Sigmoid colon (tissue), 7 donors: ENCODE data around the gene CHST8. TPM values are rescaled to one million over a fixed set of nuclear protein-coding genes. Genes with fewer than 3 reads are reported as not detected.

Experiments
- DNase-seq: peaks from one replicate; pipeline ENCODE4 v3.0.0-alpha.2; 2019
- H3K27ac ChIP-seq, 4 donors: fragments of 200-600 bp; sonication (generic); one replicate each; pipeline ENCODE4 v1.5.1; 2016 to 2019; ENCODE audit warnings: mild to moderate bottlenecking in 1 of 4
- H3K27me3 ChIP-seq, 3 donors: fragments of 200-600 bp; sonication (generic); one replicate each; pipeline ENCODE4 v1.5.1; 2019; ENCODE audit warnings: mild to moderate bottlenecking in 1 of 3
- H3K36me3 ChIP-seq, 4 donors: fragments of 200-600 bp; sonication (generic); one replicate each; pipeline ENCODE4 v1.5.1; 2016 to 2019
- H3K4me1 ChIP-seq, 4 donors: fragments of 200-600 bp; sonication (generic); one replicate each; pipeline ENCODE4 v1.5.1; 2017 to 2019
- H3K4me3 ChIP-seq, 4 donors: fragments of 200-600 bp; sonication (generic); one replicate each; pipeline ENCODE4 v1.5.1; 2017 to 2019; ENCODE audit warnings: mild to moderate bottlenecking in 2 of 4, moderate library complexity in 1 of 4
- H3K9me3 ChIP-seq, 4 donors: fragments of 200-600 bp in 3 of 4; sonication (generic) in 3 of 4; one replicate each; pipeline versions ENCODE4 v1.5.1 to v1.6.1; 2013 to 2019
- EP300 ChIP-seq, 4 donors: sonication (generic); formaldehyde crosslinking; IDR thresholded peaks; one replicate each; pipeline ENCODE4 v1.6.1; 2017; ENCODE audit warnings: antibody characterized with exemption in 4 of 4
- POLR2A ChIP-seq, 2 donors: fragments of 450-650 bp; IDR thresholded peaks; one replicate each; pipeline ENCODE4 v1.6.1; 2016; ENCODE audit warnings: antibody characterized with exemption in 2 of 2, mild to moderate bottlenecking in 2 of 2, moderate library complexity in 2 of 2
- POLR2AphosphoS5 ChIP-seq, 4 donors: sonication (generic); formaldehyde crosslinking; IDR thresholded peaks; one replicate each; pipeline ENCODE4 v1.6.1; 2017; ENCODE audit warnings: antibody characterized with exemption in 4 of 4
- WGBS, 2 donors: extraction: QIAGEN DNeasy Blood & Tissue Kit; methylation state at CpG; one replicate each; pipeline ENCODE4 v1.1.7; 2013; 5-methylcytosine and 5-hydroxymethylcytosine counted together
- intact Hi-C: fragments of 100-400 bp; cut with DNase I; formaldehyde crosslinking; loops from one replicate; pipeline ENCODE4 v1.15.1; 2023
- polyA plus RNA-seq, 3 donors: library from polyadenylated mRNA; stranded (reverse); fragments of 200-250 nt; gene quantifications; one replicate each; pipeline ENCODE4 v1.2.3, GENCODE V29; 2013
- total RNA-seq, 4 donors: library from RNA; depleted of rRNA; stranded (reverse); fragments of >200 nt; gene quantifications; one replicate each; pipeline ENCODE4 v1.1.0, GENCODE V29; 2016
- TF ChIP-seq, protein P1 (sequence below), 4 experiments: fragments of 450-650 bp in 3 of 4; fragments of 200-600 bp in 1 of 4; IDR thresholded peaks; one replicate each; pipeline ENCODE4 v1.5.1; 2016 to 2019; ENCODE audit warnings: antibody characterized with exemption in 4 of 4, mild to moderate bottlenecking in 3 of 4, moderate library complexity in 2 of 4
- donor health status: healthy with polysubstance abuse.
- donor health status: Bipolar disorder and iron deficiency.
- donor health status: healthy.

Gene CHST8
- total and polyA plus RNA-seq, 7 donors: 0.35 to 0.60 (median 0.36) TPM; not detected in 4

GRCh38 chr19:33714149-33714548, 92.4 kb downstream of the CHST8 start:
- DNase-seq: no peak
- Histone ChIP-seq H3K9me3 (no peaks in the 10 kb centered on the region), H3K27ac (no peak overlapping the region)

DNA sequence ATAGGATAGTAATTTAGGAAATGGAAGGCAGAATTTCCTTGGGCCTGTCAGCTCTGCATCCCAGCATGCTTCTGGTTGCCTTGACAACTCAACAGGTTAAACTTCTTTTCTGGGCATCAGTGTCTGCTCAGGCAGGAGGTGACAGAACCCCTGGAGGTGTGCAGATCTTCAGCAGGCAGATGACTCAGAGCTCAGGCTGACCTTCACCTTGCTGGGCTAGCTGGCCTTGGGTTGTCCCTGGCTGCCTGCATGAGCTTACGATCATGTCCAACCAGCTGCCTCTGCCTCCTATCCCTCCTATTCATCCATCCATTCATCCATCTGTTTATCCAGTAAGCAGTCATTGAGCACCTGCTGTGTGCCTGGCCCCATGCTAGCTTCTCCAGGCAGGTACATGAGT, 93.7 kb downstream of the CHST8 start:
- intact Hi-C loops: no loop called here
- DNase-seq: peak; percentile 39
- no peaks in the 10 kb centered on the region for H3K4me1 ChIP-seq
- no peaks in the 10 kb centered on the region for H3K36me3 ChIP-seq
- H3K9me3 ChIP-seq: no peaks in the 10 kb centered on the region
- H3K27ac ChIP-seq: no peak overlapping the region
- TF ChIP-seq POLR2AphosphoS5 (IDR thresholded peaks at IDR 0.05): no peak
- TF ChIP-seq EP300 (IDR thresholded peaks at IDR 0.05): no peak
- TF ChIP-seq, protein P1, sequence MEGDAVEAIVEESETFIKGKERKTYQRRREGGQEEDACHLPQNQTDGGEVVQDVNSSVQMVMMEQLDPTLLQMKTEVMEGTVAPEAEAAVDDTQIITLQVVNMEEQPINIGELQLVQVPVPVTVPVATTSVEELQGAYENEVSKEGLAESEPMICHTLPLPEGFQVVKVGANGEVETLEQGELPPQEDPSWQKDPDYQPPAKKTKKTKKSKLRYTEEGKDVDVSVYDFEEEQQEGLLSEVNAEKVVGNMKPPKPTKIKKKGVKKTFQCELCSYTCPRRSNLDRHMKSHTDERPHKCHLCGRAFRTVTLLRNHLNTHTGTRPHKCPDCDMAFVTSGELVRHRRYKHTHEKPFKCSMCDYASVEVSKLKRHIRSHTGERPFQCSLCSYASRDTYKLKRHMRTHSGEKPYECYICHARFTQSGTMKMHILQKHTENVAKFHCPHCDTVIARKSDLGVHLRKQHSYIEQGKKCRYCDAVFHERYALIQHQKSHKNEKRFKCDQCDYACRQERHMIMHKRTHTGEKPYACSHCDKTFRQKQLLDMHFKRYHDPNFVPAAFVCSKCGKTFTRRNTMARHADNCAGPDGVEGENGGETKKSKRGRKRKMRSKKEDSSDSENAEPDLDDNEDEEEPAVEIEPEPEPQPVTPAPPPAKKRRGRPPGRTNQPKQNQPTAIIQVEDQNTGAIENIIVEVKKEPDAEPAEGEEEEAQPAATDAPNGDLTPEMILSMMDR (IDR thresholded peaks at IDR 0.05): no peak
- TF ChIP-seq POLR2A (IDR thresholded peaks at IDR 0.05): no peak
- peaks cover 0 to 4% (median 0%) of the 10 kb centered on the region in 3 donors for H3K27me3 ChIP-seq
- H3K4me3 ChIP-seq: no peak overlapping the region
- WGBS, 2 donors: 78 to 84% methylated on average over 1 of the region's 1 CpG

More at GRCh38 chr19:33714149-33714548, 92.4 kb downstream of the CHST8 start:
- Histone ChIP-seq H3K27me3 (no peaks in the 10 kb centered on the region), H3K36me3 (no peaks in the 10 kb centered on the region), H3K4me1 (no peaks in the 10 kb centered on the region), H3K4me3 (no peak overlapping the region)
- intact Hi-C loops: no loop called here
- TF ChIP-seq, protein P1 (IDR thresholded peaks at IDR 0.05): no peak
- TF ChIP-seq POLR2A (IDR thresholded peaks at IDR 0.05) (no peak), POLR2AphosphoS5 (IDR thresholded peaks at IDR 0.05) (no peak), EP300 (IDR thresholded peaks at IDR 0.05) (no peak)
- WGBS, 2 donors: 92 to 95% methylated on average over 3 of the region's 3 CpGs

DNA sequence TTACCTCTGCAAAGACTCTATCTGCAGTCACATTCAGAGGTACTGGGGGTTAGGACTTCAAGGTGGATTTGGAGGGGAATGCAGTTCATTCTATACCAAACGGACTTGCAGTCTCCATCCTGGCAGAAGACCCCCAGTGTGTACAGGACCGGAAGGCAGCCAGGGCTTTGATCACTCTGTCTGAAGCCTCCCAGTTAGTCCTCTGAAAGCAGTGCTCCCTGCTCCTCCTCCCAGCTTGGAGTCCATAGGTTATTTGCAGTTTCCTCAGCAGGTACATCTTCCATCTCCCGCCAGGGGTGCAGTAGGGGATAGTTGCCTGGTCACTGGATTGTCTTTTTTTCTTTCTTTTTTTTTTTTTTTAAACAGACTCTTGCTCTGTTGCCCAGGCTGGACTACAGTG, 96.1 kb downstream of the CHST8 start:
- Histone ChIP-seq H3K27ac (no peak overlapping the region), H3K27me3 (peaks cover 0 to 12% (median 0%) of the 10 kb centered on the region in 3 donors), H3K36me3 (no peaks in the 10 kb centered on the region), H3K9me3 (no peaks in the 10 kb centered on the region), H3K4me1 (no peaks in the 10 kb centered on the region), H3K4me3 (no peak overlapping the region)
- DNase-seq: no peak
- 78 to 87% methylated on average over 3 of the region's 3 CpGs for WGBS, 2 donors
- intact Hi-C loops: no loop called here
- TF ChIP-seq POLR2A (IDR thresholded peaks at IDR 0.05) (no peak), POLR2AphosphoS5 (IDR thresholded peaks at IDR 0.05) (no peak), EP300 (IDR thresholded peaks at IDR 0.05) (no peak)
- TF ChIP-seq, protein P1 (IDR thresholded peaks at IDR 0.05): no peak

DNA sequence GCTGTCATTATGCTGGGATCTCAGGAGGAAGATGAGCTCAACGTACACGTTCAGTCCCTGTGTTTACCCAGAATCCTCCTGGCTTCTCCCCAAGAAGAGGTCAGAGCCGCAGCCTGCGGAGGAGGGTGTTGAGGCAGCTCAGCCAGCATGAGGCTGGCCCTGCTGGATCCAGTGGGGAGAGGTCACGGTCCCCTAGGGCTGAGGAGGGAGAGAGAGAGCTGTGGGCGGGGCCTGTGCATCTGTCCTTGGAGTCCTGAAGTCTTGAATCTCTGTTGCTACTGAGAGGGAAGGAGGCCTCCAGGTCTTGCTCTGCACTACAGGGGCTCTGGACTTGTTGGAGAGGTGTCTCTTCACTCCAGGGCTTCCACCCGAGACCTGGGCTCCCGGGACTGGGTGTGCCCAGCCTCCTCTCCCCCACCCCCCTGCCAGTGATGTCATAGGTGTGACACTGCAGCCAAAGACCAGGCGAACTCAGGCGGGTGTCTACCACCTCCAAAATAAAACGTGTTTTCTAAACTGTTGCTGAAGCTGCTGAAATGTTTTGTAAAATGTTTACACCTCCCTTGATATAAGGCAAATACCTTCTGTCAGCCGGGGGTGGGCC, 97.0 kb downstream of the CHST8 start:
- H3K36me3 ChIP-seq: no peaks in the 10 kb centered on the region
- no peak for DNase-seq
- H3K27ac ChIP-seq: no peak overlapping the region
- H3K4me3 ChIP-seq: no peak overlapping the region
- intact Hi-C loops: no loop called here
- H3K27me3 ChIP-seq: peaks cover 0 to 12% (median 0%) of the 10 kb centered on the region in 3 donors
- H3K4me1 ChIP-seq: no peaks in the 10 kb centered on the region
- 41 to 48% methylated on average over 12 of the region's 12 CpGs for WGBS, 2 donors
- no peaks in the 10 kb centered on the region for H3K9me3 ChIP-seq
- TF ChIP-seq POLR2AphosphoS5 (IDR thresholded peaks at IDR 0.05) (no peak), EP300 (IDR thresholded peaks at IDR 0.05) (no peak), POLR2A (IDR thresholded peaks at IDR 0.05) (no peak)
- TF ChIP-seq, protein P1 (IDR thresholded peaks at IDR 0.05): no peak
